Ovary (tissue), 3 donors: Measurements from ENCODE around the gene PXK.

Experiments used
- CTCF ChIP-seq, 3 donors: fragments of 450-650 bp in 2 of 3; fragments of 200-600 bp in 1 of 3; IDR thresholded peaks; one replicate each; pipeline versions ENCODE4 v1.5.1 to v1.8.0; 2016 to 2022; ENCODE audit warnings: antibody characterized with exemption in 3 of 3, mild to moderate bottlenecking in 1 of 3
- EP300 ChIP-seq: sonication (generic); formaldehyde crosslinking; IDR thresholded peaks from one replicate; pipeline ENCODE4 v1.6.1; 2017; ENCODE audit warnings: antibody characterized with exemption
- POLR2A ChIP-seq: fragments of 450-650 bp; IDR thresholded peaks from one replicate; pipeline ENCODE4 v1.6.1; 2017; ENCODE audit warnings: antibody characterized with exemption, mild to moderate bottlenecking, moderate library complexity
- donor health status: DM: no; HTN: no; CAD: no.

- TF ChIP-seq CTCF (IDR thresholded peaks at IDR 0.05) (no peak), POLR2A (no peak), EP300 (no peak)
Observed at GRCh38 chr3:58391156-58391865, 58.6 kb downstream of the PXK start.
